Left lung (tissue), 10 donors: Measurements from ENCODE around the gene EPM2A. TPM values are rescaled to one million over a fixed set of nuclear protein-coding genes. Genes with fewer than 3 reads are reported as not detected.

ENCODE experiments used
- ATAC-seq: fragments of 200-7000 bp; cut with Tn5 transposase; one replicate; pipeline ENCODE4 v1.9.1; 2020; ENCODE audit warnings: moderate library complexity
- DNase-seq, 4 donors: peaks; one replicate each; pipeline ENCODE4 v3.0.0-alpha.2; 2013 to 2020
- H3K27ac ChIP-seq, 2 donors: fragments of 200-600 bp; sonication (generic) in 1 of 2; one replicate each; pipeline versions ENCODE4 v1.5.0 to v1.8.0; 2020 to 2021
- H3K27me3 ChIP-seq, 2 donors: fragments of 200-600 bp; sonication (generic) in 1 of 2; one replicate each; pipeline versions ENCODE4 v1.5.0 to v1.8.0; 2020 to 2021
- H3K36me3 ChIP-seq, 2 donors: fragments of 200-600 bp; sonication (generic) in 1 of 2; one replicate each; pipeline versions ENCODE4 v1.5.0 to v1.8.0; 2020 to 2021
- H3K4me1 ChIP-seq, 2 donors: fragments of 200-600 bp; one replicate each; pipeline ENCODE4 v1.8.0; 2021
- H3K4me3 ChIP-seq, 2 donors: fragments of 200-600 bp; sonication (generic) in 1 of 2; one replicate each; pipeline versions ENCODE4 v1.5.0 to v1.8.0; 2020 to 2021; ENCODE audit warnings: mild to moderate bottlenecking in 1 of 2
- H3K9me3 ChIP-seq, 2 donors: fragments of 200-600 bp; sonication (generic) in 1 of 2; one replicate each; pipeline versions ENCODE4 v1.5.0 to v1.8.0; 2020 to 2021
- CTCF ChIP-seq, 2 donors: fragments of 200-600 bp; sonication (generic) in 1 of 2; IDR thresholded peaks; one replicate each; pipeline versions ENCODE4 v1.5.0 to v1.8.0; 2021; ENCODE audit warnings: antibody characterized with exemption in 2 of 2
- intact Hi-C, 2 donors: fragments of 100-400 bp; cut with DNase I; formaldehyde crosslinking; loops; one replicate each; pipeline versions ENCODE4 v1.11.2 to v1.14.2; 2022
- polyA plus RNA-seq, 6 donors: library from polyadenylated mRNA; unstranded; fragments of 120-200 nt; gene quantifications; one replicate each; pipeline ENCODE4 v1.2.1, GENCODE V29; 2013; ENCODE audit not compliant: insufficient read length in 6 of 6
- total RNA-seq, 2 donors: library from RNA; stranded (reverse); fragmentation: NEBNext Ultra II Directional; extraction: Animal tissue kit (Norgen Biotek cat#: 25700); gene quantifications; one replicate each; pipeline ENCODE4 v1.2.1, GENCODE V29; 2021
- donor health status: DM: no; HTN: yes; CAD: no.
- donor health status: DM: no; HTN: no; CAD: no.

Gene EPM2A
- total and polyA plus RNA-seq, 8 donors: 4.9 to 11.0 (median 6.7) TPM

GRCh38 chr6:145602726-145603326, 132.5 kb downstream of the EPM2A start:
- Histone ChIP-seq H3K27ac (no peak overlapping the region), H3K36me3 (no peaks in the 10 kb centered on the region), H3K4me3 (no peak overlapping the region), H3K4me1 (no peaks in the 10 kb centered on the region), H3K27me3 (no peaks in the 10 kb centered on the region), H3K9me3 (peaks cover 0 to 7% of the 10 kb centered on the region in 2 donors)
- ATAC-seq: no peak
- intact Hi-C loops: no loop called here
- DNase-seq: no peak
- no peak for TF ChIP-seq CTCF (IDR thresholded peaks at IDR 0.05)

- H3K4me3 ChIP-seq: no peak overlapping the region
- H3K9me3 ChIP-seq: no peaks in the 10 kb centered on the region
- intact Hi-C loops: no loop called here
- H3K27me3 ChIP-seq: no peaks in the 10 kb centered on the region
- H3K36me3 ChIP-seq: no peaks in the 10 kb centered on the region
- H3K4me1 ChIP-seq: no peaks in the 10 kb centered on the region
- DNase-seq (no peak), ATAC-seq (no peak)
- no peak for TF ChIP-seq CTCF (IDR thresholded peaks at IDR 0.05)
- no peak overlapping the region for H3K27ac ChIP-seq
Observed at GRCh38 chr6:145601397-145601796, 133.9 kb downstream of the EPM2A start.

GRCh38 chr6:145600299-145600698, 135.0 kb downstream of the EPM2A start:
- Histone ChIP-seq H3K36me3 (no peaks in the 10 kb centered on the region), H3K4me3 (no peak overlapping the region), H3K4me1 (no peaks in the 10 kb centered on the region), H3K27ac (no peak overlapping the region), H3K27me3 (no peaks in the 10 kb centered on the region), H3K9me3 (no peaks in the 10 kb centered on the region)
- intact Hi-C loops: no loop called here
- DNase-seq: no peak
- ATAC-seq: no peak
- no peak for TF ChIP-seq CTCF (IDR thresholded peaks at IDR 0.05)

GRCh38 chr6:145588981-145589380, 146.3 kb downstream of the EPM2A start:
- no peak for TF ChIP-seq CTCF (IDR thresholded peaks at IDR 0.05)
- Histone ChIP-seq H3K36me3 (no peaks in the 10 kb centered on the region), H3K27me3 (no peaks in the 10 kb centered on the region), H3K4me1 (no peaks in the 10 kb centered on the region), H3K9me3 (no peaks in the 10 kb centered on the region), H3K4me3 (no peak overlapping the region), H3K27ac (no peak overlapping the region)
- intact Hi-C loops: no loop called here
- ATAC-seq (no peak), DNase-seq (no peak)

- Histone ChIP-seq H3K9me3 (peaks cover 0 to 6% of the 10 kb centered on the region in 2 donors), H3K27ac (no peak overlapping the region), H3K4me3 (no peak overlapping the region), H3K27me3 (no peaks in the 10 kb centered on the region), H3K36me3 (no peaks in the 10 kb centered on the region), H3K4me1 (no peaks in the 10 kb centered on the region)
- DNase-seq (peak in 2 of 4 donors; percentile 19 to 41), ATAC-seq (no peak)
- no peak for TF ChIP-seq CTCF (IDR thresholded peaks at IDR 0.05)
- intact Hi-C loops: no loop called here
Observed at GRCh38 chr6:145587334-145587733, 148.0 kb downstream of the EPM2A start.
